HG03378 (cell line): Measurements from ENCODE around the gene NEGR1.

ENCODE experiments used
- ATAC-seq: cut with Tn5 transposase; IDR thresholded peaks from one replicate; pipeline ENCODE4 v1.9.1; 2021; ENCODE audit warnings: mild to moderate bottlenecking, moderate library complexity; ENCODE audit not compliant: unreplicated experiment

NEGR1 gene

GRCh38 chr1:72122099-72122880, 160.0 kb downstream of the NEGR1 start:
- no peak for ATAC-seq

- no peak for ATAC-seq
Measured at GRCh38 chr1:72119491-72119890, 162.8 kb downstream of the NEGR1 start.

- no peak for ATAC-seq
Measured at GRCh38 chr1:72117621-72118020, 164.7 kb downstream of the NEGR1 start.

- ATAC-seq = no peak
Measured at GRCh38 chr1:72115290-72115689, 167.0 kb downstream of the NEGR1 start.

GRCh38 chr1:72111662-72112061, 170.7 kb downstream of the NEGR1 start:
- no peak for ATAC-seq

- no peak for ATAC-seq
Measured at GRCh38 chr1:72109916-72110315, 172.4 kb downstream of the NEGR1 start.

- ATAC-seq = no peak
Measured at GRCh38 chr1:72105201-72105600, 177.1 kb downstream of the NEGR1 start.

GRCh38 chr1:72101840-72102632, 180.3 kb downstream of the NEGR1 start:
- no peak for ATAC-seq

GRCh38 chr1:72100771-72101170, 181.6 kb downstream of the NEGR1 start:
- ATAC-seq = no peak

- ATAC-seq = no peak
Measured at GRCh38 chr1:72097851-72098570, 184.3 kb downstream of the NEGR1 start.

- no peak for ATAC-seq
Measured at GRCh38 chr1:72094209-72094608, 188.1 kb downstream of the NEGR1 start.

- ATAC-seq = no peak
Measured at GRCh38 chr1:72086394-72086793, 195.9 kb downstream of the NEGR1 start.

GRCh38 chr1:72075425-72075824, 206.9 kb downstream of the NEGR1 start:
- no peak for ATAC-seq

GRCh38 chr1:72066431-72066830, 215.9 kb downstream of the NEGR1 start:
- ATAC-seq = no peak

- ATAC-seq = no peak
Measured at GRCh38 chr1:72064196-72065075, 217.9 kb downstream of the NEGR1 start.

GRCh38 chr1:72063364-72064044, 218.8 kb downstream of the NEGR1 start:
- ATAC-seq = no peak

GRCh38 chr1:72062584-72062983, 219.8 kb downstream of the NEGR1 start:
- no peak for ATAC-seq

- ATAC-seq = no peak
Measured at GRCh38 chr1:72060466-72061245, 221.7 kb downstream of the NEGR1 start.

GRCh38 chr1:72056516-72056915, 225.8 kb downstream of the NEGR1 start:
- ATAC-seq = no peak
